SK-N-SH (cell line): Measurements from ENCODE around the gene CIC. TPM values are rescaled to one million over a fixed set of nuclear protein-coding genes. Genes with fewer than 3 reads are reported as not detected.

Source experiments
- CTCF ChIA-PET: fragments of 300-600, 350-600 bp; formaldehyde crosslinking; extraction: SDS; loops from one replicate; lab custom pipeline; 2021; lab: Yijun Ruan, JAX
- POLR2A ChIA-PET: fragments of 350-600 bp; sonication (Branson Sonifier 250); formaldehyde crosslinking; extraction: SDS; loops from one replicate; lab custom pipeline; 2020; ENCODE audit warnings: antibody characterized with exemption, inconsistent platforms; lab: Yijun Ruan, JAX
- DNase-seq: peaks from one replicate; pipeline ENCODE4 v3.0.0; 2012
- H2AFZ ChIP-seq: fragments of 200-600 bp; sonication (generic); 2 replicates; pipeline ENCODE4 v1.8.1; 2016; ENCODE audit warnings: antibody characterized with exemption, mild to moderate bottlenecking, low read depth
- H3F3A ChIP-seq: fragments of 200-600 bp; sonication (generic); replicated peaks from 2 replicates; pipeline ENCODE3; 2016; ENCODE audit warnings: antibody characterized with exemption, mild to moderate bottlenecking; ENCODE audit not compliant: insufficient read depth
- H3K27ac ChIP-seq, 2 experiments: fragments of 200-500 bp in 1 of 2; fragments of 200-600 bp in 1 of 2; sonication (Bioruptor generic) in 1 of 2; sonication (generic), shearing (Covaris generic) in 1 of 2; 2 replicates each; pipeline versions ENCODE4 v1.5.1 to v1.6.1; 2014 to 2016; ENCODE audit warnings: low read depth in 2 of 2, inconsistent platforms in 1 of 2, low read length in 1 of 2, mild to moderate bottlenecking in 1 of 2, mixed read lengths in 1 of 2
- H3K27me3 ChIP-seq: fragments of 200-600 bp; sonication (generic), shearing (Covaris generic); 2 replicates; pipeline ENCODE4 v1.6.1; 2016; ENCODE audit warnings: mixed run types; ENCODE audit not compliant: insufficient read depth
- H3K36me3 ChIP-seq, 2 experiments: fragments of 200-500 bp in 1 of 2; fragments of 200-600 bp in 1 of 2; sonication (Bioruptor generic) in 1 of 2; sonication (generic) in 1 of 2; replicated peaks in 1 of 2; 2 replicates each; pipeline versions ENCODE3 to v1.5.1; 2014 to 2016; ENCODE audit warnings: low read length in 1 of 2, mild to moderate bottlenecking in 1 of 2; ENCODE audit not compliant: insufficient read depth in 2 of 2, control insufficient read depth in 1 of 2
- H3K4me1 ChIP-seq, 2 experiments: fragments of 200-500 bp in 1 of 2; fragments of 200-600 bp in 1 of 2; sonication (Bioruptor generic) in 1 of 2; sonication (generic), shearing (Covaris generic) in 1 of 2; 2 replicates each; pipeline versions ENCODE4 v1.5.1 to v1.6.1; 2014 to 2016; ENCODE audit warnings: low read depth in 1 of 2, low read length in 1 of 2, mixed run types in 1 of 2; ENCODE audit not compliant: insufficient read depth in 2 of 2, control insufficient read depth in 1 of 2
- H3K4me2 ChIP-seq: fragments of 200-600 bp; sonication (generic), shearing (Covaris generic); 2 replicates; pipeline ENCODE4 v1.6.1; 2017; ENCODE audit warnings: mixed run types
- H3K4me3 ChIP-seq, 2 experiments: fragments of 200-500 bp in 1 of 2; fragments of 200-600 bp in 1 of 2; sonication (Bioruptor generic) in 1 of 2; sonication (generic), shearing (Covaris generic) in 1 of 2; 2 replicates each; pipeline versions ENCODE4 v1.5.1 to v1.8.1; 2014 to 2016; ENCODE audit warnings: low read depth in 2 of 2, inconsistent platforms in 1 of 2, low read length in 1 of 2, mild to moderate bottlenecking in 1 of 2, mixed read lengths in 1 of 2, moderate library complexity in 1 of 2
- H3K79me2 ChIP-seq: fragments of 200-600 bp; sonication (generic); 2 replicates; pipeline ENCODE4 v1.8.1; 2017; ENCODE audit warnings: mild to moderate bottlenecking; ENCODE audit not compliant: insufficient read depth
- H3K9ac ChIP-seq: fragments of 200-600 bp; sonication (generic); 2 replicates; pipeline ENCODE4 v1.6.1; 2017; ENCODE audit warnings: mixed run types
- H3K9me2 ChIP-seq: fragments of 200-600 bp; sonication (generic); 2 replicates; pipeline ENCODE4 v1.6.1; 2017; ENCODE audit warnings: mixed run types
- H3K9me3 ChIP-seq: fragments of 200-600 bp; sonication (generic); 2 replicates; pipeline ENCODE4 v1.6.1; 2017; ENCODE audit warnings: mixed run types, mild to moderate bottlenecking, moderate library complexity
- H4K20me1 ChIP-seq: fragments of 200-600 bp; sonication (generic); 2 replicates; pipeline ENCODE4 v1.6.1; 2017; ENCODE audit warnings: mild to moderate bottlenecking, mixed run types; ENCODE audit not compliant: insufficient read depth
- ELF1 ChIP-seq: IDR thresholded peaks from 2 replicates; pipeline ENCODE4 v1.4.0; 2012
- EP300 ChIP-seq, 2 experiments: IDR thresholded peaks; 2 replicates each; pipeline versions ENCODE4 v1.4.0 to v1.6.1; 2012; ENCODE audit warnings: borderline replicate concordance in 1 of 2, low read depth in 1 of 2, low read length in 1 of 2
- EZH2phosphoT487 ChIP-seq: fragments of 200-600 bp; sonication (generic); IDR thresholded peaks from 2 replicates; pipeline ENCODE4 v1.6.1; 2017; ENCODE audit warnings: low read depth, mixed run types, mild to moderate bottlenecking, antibody characterized with exemption, moderate library complexity, borderline replicate concordance
- FOSL2 ChIP-seq: IDR thresholded peaks from 2 replicates; pipeline ENCODE4 v1.4.0; 2012; ENCODE audit warnings: low read depth, mild to moderate bottlenecking, moderate library complexity, borderline replicate concordance
- FOXJ3 ChIP-seq: sonication (generic); formaldehyde crosslinking; IDR thresholded peaks from 2 replicates; pipeline ENCODE4 v1.5.1; 2020; ENCODE audit warnings: mild to moderate bottlenecking, missing genetic modification reagents
- FOXM1 ChIP-seq: IDR thresholded peaks from 2 replicates; pipeline ENCODE4 v1.4.0; 2012; ENCODE audit warnings: low read depth, mild to moderate bottlenecking
- GABPA ChIP-seq: IDR thresholded peaks from 2 replicates; pipeline ENCODE4 v1.4.0; 2012; ENCODE audit warnings: low read depth, mild to moderate bottlenecking
- GATA2 ChIP-seq: sonication (generic); formaldehyde crosslinking; IDR thresholded peaks from 2 replicates; pipeline ENCODE4 v1.5.0; 2020; ENCODE audit warnings: mild to moderate bottlenecking, missing genetic modification reagents
- IRF3 ChIP-seq: fragments of 150-350 bp; IDR thresholded peaks from 2 replicates; pipeline ENCODE4 v1.6.1; 2016; ENCODE audit warnings: mild to moderate bottlenecking, low read depth, low read length
- JUND ChIP-seq: IDR thresholded peaks from 2 replicates; pipeline ENCODE4 v1.4.0; 2012
- MXI1 ChIP-seq: IDR thresholded peaks from 2 replicates; pipeline ENCODE4 v1.6.1; 2012; ENCODE audit warnings: mild to moderate bottlenecking, low read depth, low read length, improper control_type of control experiment
- NFIC ChIP-seq: IDR thresholded peaks from 2 replicates; pipeline ENCODE4 v1.4.0; 2012; ENCODE audit warnings: borderline replicate concordance
- NRF1 ChIP-seq: IDR thresholded peaks from 2 replicates; pipeline ENCODE4 v1.6.1; 2012; ENCODE audit warnings: low read depth, mild to moderate bottlenecking, low read length
- PBX3 ChIP-seq: IDR thresholded peaks from 2 replicates; pipeline ENCODE4; 2012
- RCOR1 ChIP-seq: fragments of 150-350 bp; IDR thresholded peaks from 2 replicates; pipeline ENCODE4 v1.6.1; 2017; ENCODE audit warnings: antibody characterized with exemption, low read length
- REST ChIP-seq: IDR thresholded peaks from 2 replicates; pipeline ENCODE4 v1.6.1; 2012; ENCODE audit warnings: mild to moderate bottlenecking, low read depth, low read length, moderate library complexity
- RXRA ChIP-seq: IDR thresholded peaks from 2 replicates; pipeline ENCODE4 v1.4.0; 2012; ENCODE audit warnings: low read depth, mild to moderate bottlenecking, borderline replicate concordance
- SMC3 ChIP-seq: IDR thresholded peaks from 2 replicates; pipeline ENCODE4 v1.6.1; 2012; ENCODE audit warnings: low read depth, low read length, improper control_type of control experiment
- TCF12 ChIP-seq: IDR thresholded peaks from 2 replicates; pipeline ENCODE4 v1.4.0; 2012
- TEAD4 ChIP-seq: IDR thresholded peaks from 2 replicates; pipeline ENCODE4 v1.4.0; 2012; ENCODE audit warnings: mild to moderate bottlenecking, borderline replicate concordance; ENCODE audit not compliant: insufficient read depth
- USF1 ChIP-seq: IDR thresholded peaks from 2 replicates; pipeline ENCODE4 v1.4.0; 2012; ENCODE audit warnings: low read depth, borderline replicate concordance
- YY1 ChIP-seq: IDR thresholded peaks from 2 replicates; pipeline ENCODE4 v1.4.0; 2012; ENCODE audit warnings: low read depth, mild to moderate bottlenecking
- WGBS: methylation state at CpG from one replicate; pipeline ENCODE4 v1.1.6; 2017; ENCODE audit warnings: low lambda C conversion rate; 5-methylcytosine and 5-hydroxymethylcytosine counted together
- polyA plus RNA-seq, 3 experiments: library from polyadenylated mRNA; depleted of rRNA; stranded (reverse); fragments of >200 nt; gene quantifications; 2 replicates each; pipeline ENCODE4 v1.2.3, GENCODE V29; 2012

Gene CIC
- polyA plus RNA-seq, 1 of the 3 experiments (the other 2 are of a cell fraction): 16.9 TPM

DNA sequence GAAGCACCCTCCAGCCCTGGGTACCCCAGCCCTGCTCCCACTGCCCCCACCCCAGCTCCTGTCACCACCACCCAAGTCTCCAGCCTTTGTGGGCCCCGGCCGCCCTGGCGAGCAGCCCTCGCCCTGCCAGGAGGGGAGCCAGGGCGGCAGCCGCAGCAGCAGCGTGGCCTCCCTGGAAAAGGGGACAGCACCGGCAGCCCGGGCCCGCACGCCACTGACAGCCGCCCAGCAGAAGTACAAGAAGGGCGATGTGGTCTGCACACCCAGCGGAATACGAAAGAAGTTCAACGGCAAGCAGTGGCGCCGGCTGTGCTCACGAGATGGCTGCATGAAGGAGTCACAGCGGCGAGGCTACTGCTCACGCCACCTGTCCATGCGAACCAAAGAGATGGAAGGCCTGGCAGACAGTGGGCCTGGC is 3.9 kb downstream of the CIC start:
- Histone ChIP-seq H3K9me2 (no peaks in the 10 kb centered on the region), H3K4me1 (peaks cover 27 to 56% of the 10 kb centered on the region in 2 experiments; a peak in 3 of 4 replicates), H3K9me3 (no peaks in the 10 kb centered on the region), H2AFZ (no peak overlapping the region), H3K27ac (no peak overlapping the region), H3K9ac (no peak overlapping the region), H3K4me3 (no peak overlapping the region), H3K79me2 (peaks cover 86% of the 10 kb centered on the region), H3K36me3 (peaks cover 13 to 39% of the 10 kb centered on the region in 2 experiments), H3K4me2 (no peak overlapping the region), H3F3A (peaks cover 21% of the 10 kb centered on the region), H3K27me3 (no peaks in the 10 kb centered on the region), H4K20me1 (no peaks in the 10 kb centered on the region)
- CTCF ChIA-PET: interaction anchor here (1.3 kb wide), 1 partner anchor 28 kb away, joined by 3 read pairs; no protein-coding TSS in a partner anchor
- POLR2A ChIA-PET: no interaction called here
- no peak for DNase-seq
- WGBS: 97% methylated on average over 11 of the region's 23 CpGs
- TF ChIP-seq RXRA (no peak), YY1 (no peak), EP300 (IDR thresholded peaks at IDR 0.05; ENCODE audit: borderline replicate concordance in 1 of 2, low read depth in 1 of 2, low read length in 1 of 2) (no peak), MXI1 (no peak), FOXM1 (no peak), TEAD4 (no peak), GABPA (no peak), PBX3 (no peak), FOXJ3 (CRISPR knock-in tag) (no peak), EZH2phosphoT487 (no peak), ELF1 (no peak), NFIC (no peak), USF1 (no peak), TCF12 (no peak), SMC3 (no peak), RCOR1 (no peak), NRF1 (no peak), FOSL2 (no peak)

- ChIA-PET POLR2A (no interaction called here), CTCF (interaction anchor here (1.2 to 1.5 kb wide), 2 partner anchors 9 to 22 kb away, joined by 4 read pairs; no protein-coding TSS in a partner anchor)
- TF ChIP-seq JUND (no peak), TEAD4 (no peak), FOSL2 (no peak), RXRA (no peak), IRF3 (no peak), NFIC (no peak), MXI1 (no peak), REST (no peak), GATA2 (no peak), FOXM1 (no peak), FOXJ3 (CRISPR knock-in tag) (no peak)
Observed at GRCh38 chr19:42273407-42274064, 4.5 kb downstream of the CIC start.

More at GRCh38 chr19:42273407-42274064, 4.5 kb downstream of the CIC start:
- peaks cover 21% of the 10 kb centered on the region for H3F3A ChIP-seq
- 97% methylated on average over 40 of the region's 43 CpGs for whole genome bisulfite sequencing
- no peak overlapping the region for H2AFZ ChIP-seq
- H3K36me3 ChIP-seq: peaks cover 13 to 39% of the 10 kb centered on the region in 2 experiments
- peaks cover 91% of the 10 kb centered on the region for H3K79me2 ChIP-seq
- H3K9me2 ChIP-seq: no peaks in the 10 kb centered on the region
- peaks cover 33 to 62% of the 10 kb centered on the region in 2 experiments; a peak in 3 of 4 replicates for H3K4me1 ChIP-seq
- no peak for DNase-seq
- no peaks in the 10 kb centered on the region for H3K9me3 ChIP-seq
- H4K20me1 ChIP-seq: no peaks in the 10 kb centered on the region
- no peak overlapping the region for H3K4me2 ChIP-seq
- no peaks in the 10 kb centered on the region for H3K27me3 ChIP-seq
- no peak overlapping the region for H3K27ac ChIP-seq
- no peak overlapping the region for H3K4me3 ChIP-seq
- H3K9ac ChIP-seq: no peak overlapping the region
